ENCODE measurements around the gene SLC26A5. TPM values are rescaled to one million over a fixed set of nuclear protein-coding genes. Genes with fewer than 3 reads are reported as not detected.

The SLC26A5 gene
- total RNA-seq, 4 donors from 2014 or later, result not detected

DNA sequence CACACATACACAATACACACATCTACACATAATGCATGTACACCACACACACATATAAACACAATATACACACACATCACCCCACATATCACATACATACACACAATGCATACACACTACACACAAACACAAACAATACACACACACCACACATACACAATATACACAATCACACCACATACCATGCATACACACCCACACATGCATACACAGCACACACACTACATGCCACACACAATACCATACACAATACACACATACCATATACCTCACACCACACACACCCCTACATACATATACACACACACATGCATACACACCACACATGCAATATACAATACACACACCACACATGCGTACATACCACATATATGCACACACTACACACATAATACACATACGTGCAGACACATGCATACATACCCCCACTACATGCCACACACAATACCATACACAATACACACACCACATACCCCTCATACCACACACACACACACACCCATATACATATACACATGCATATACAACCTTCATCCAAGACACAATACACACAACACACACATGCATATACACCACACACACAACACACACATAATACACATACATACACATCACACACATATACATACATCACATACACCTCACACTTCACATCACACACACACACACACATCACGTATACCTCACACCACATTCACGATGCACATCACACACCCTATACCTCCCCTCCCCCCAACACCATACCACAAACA, 64.6 kb downstream of the SLC26A5 start:
- in situ Hi-C loops (cut with MboI; ENCODE audit: low sequenced_read_pairs in 4 of 4) (no loop called here), intact Hi-C loops (cut with DNase I; ENCODE audit: low total_unique reads) (no loop called here)
- Histone ChIP-seq H3K27ac (no peak overlapping the region), H3K9me3 (no peaks in the 10 kb centered on the region), H3K4me1 (no peaks in the 10 kb centered on the region), H3K4me3 (no peak overlapping the region), H3K27me3 (no peaks in the 10 kb centered on the region), H3K36me3 (no peaks in the 10 kb centered on the region)
- no peak for TF ChIP-seq POLR2A (IDR thresholded peaks at IDR 0.05)
- TF ChIP-seq, protein P1, sequence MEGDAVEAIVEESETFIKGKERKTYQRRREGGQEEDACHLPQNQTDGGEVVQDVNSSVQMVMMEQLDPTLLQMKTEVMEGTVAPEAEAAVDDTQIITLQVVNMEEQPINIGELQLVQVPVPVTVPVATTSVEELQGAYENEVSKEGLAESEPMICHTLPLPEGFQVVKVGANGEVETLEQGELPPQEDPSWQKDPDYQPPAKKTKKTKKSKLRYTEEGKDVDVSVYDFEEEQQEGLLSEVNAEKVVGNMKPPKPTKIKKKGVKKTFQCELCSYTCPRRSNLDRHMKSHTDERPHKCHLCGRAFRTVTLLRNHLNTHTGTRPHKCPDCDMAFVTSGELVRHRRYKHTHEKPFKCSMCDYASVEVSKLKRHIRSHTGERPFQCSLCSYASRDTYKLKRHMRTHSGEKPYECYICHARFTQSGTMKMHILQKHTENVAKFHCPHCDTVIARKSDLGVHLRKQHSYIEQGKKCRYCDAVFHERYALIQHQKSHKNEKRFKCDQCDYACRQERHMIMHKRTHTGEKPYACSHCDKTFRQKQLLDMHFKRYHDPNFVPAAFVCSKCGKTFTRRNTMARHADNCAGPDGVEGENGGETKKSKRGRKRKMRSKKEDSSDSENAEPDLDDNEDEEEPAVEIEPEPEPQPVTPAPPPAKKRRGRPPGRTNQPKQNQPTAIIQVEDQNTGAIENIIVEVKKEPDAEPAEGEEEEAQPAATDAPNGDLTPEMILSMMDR (IDR thresholded peaks at IDR 0.05 in 4 of 5, conservative IDR thresholded peaks at IDR 0.05 in 1 of 5), result no peak
- ATAC-seq (no peak), DNase-seq (no peak)

DNA sequence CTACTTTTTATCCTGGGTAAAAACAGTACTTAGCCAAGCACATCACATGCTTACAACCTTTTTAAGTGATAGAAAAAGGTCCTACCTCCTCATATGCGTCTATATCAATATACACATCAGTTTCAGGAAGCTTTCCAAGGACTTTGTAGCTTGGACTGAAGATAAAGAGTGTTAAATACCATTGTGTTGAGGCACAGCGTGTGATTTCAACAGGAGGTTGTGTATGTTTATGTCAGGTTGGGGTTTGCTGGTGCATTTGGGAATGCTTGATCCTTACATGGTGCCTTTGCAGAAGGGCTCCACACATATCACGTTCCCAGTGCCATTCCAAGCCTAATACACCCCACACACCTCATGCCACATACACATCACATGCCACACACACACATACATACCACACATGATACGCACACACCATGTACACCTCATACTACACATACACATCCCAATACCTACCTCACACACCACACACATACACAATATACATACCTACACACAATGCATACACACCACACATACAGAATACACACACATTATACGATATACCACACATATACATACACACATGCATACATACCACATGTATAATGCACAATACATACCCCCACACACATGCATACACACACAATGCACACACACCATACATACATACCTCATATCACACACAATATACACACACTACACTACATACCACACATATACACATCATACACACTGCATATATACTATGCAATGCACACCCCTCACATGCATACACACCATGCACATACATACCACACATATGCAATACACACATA, 65.4 kb downstream of the SLC26A5 start:
- Histone ChIP-seq H3K9me3 (no peaks in the 10 kb centered on the region), H3K27me3 (no peaks in the 10 kb centered on the region), H3K27ac (no peak overlapping the region), H3K36me3 (no peaks in the 10 kb centered on the region), H3K4me1 (no peaks in the 10 kb centered on the region), H3K4me3 (no peak overlapping the region)
- intact Hi-C loops (cut with DNase I; ENCODE audit: low total_unique reads) (no loop called here), in situ Hi-C loops (cut with MboI; ENCODE audit: low sequenced_read_pairs in 4 of 4) (no loop called here)
- ATAC-seq (no peak), DNase-seq (no peak)
- TF ChIP-seq POLR2A (IDR thresholded peaks at IDR 0.05), result no peak
- TF ChIP-seq, protein P1 (IDR thresholded peaks at IDR 0.05 in 4 of 5, conservative IDR thresholded peaks at IDR 0.05 in 1 of 5), result no peak

DNA sequence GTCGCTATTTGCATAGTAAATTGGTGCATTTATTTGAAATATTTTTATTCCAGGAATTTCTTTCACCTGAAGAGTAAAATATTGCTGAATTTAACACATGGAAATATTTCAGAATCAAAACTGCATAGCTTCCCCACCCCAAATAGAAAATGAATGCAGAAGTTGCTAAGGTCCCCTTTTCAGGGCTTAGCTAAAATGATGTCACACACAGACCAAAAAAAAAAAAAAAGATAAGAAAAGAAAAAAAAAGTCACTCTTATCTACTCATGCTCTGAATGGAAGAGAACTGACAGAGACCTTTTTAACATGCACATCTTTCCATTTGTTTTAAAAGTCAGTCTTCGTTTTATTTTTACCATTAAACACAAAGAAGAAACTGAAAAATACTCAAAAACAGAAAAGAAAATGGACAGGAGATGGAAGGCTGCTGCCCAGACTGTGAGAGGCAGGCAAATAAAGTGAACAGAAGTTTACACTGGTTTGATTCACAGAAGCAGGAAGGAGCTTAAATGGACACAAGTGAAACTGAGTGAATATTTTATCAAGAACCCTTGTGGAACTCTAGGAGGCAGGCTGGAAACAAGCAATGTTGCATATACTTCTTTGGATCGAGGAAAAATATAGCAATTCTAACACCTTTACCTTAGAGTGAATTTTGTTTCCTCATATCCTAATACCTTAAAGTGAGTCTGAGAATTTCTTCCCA, 66.6 kb downstream of the SLC26A5 start:
- TF ChIP-seq POLR2A (IDR thresholded peaks at IDR 0.05), result no peak
- TF ChIP-seq, protein P1 (IDR thresholded peaks at IDR 0.05 in 4 of 5, conservative IDR thresholded peaks at IDR 0.05 in 1 of 5), result no peak
- no peaks in the 10 kb centered on the region for H3K36me3 ChIP-seq
- no peaks in the 10 kb centered on the region for H3K4me1 ChIP-seq
- H3K9me3 ChIP-seq, result no peaks in the 10 kb centered on the region
- H3K27ac ChIP-seq, result no peak overlapping the region
- in situ Hi-C loops (cut with MboI; ENCODE audit: low sequenced_read_pairs in 4 of 4) (no loop called here), intact Hi-C loops (cut with DNase I; ENCODE audit: low total_unique reads) (no loop called here)
- H3K4me3 ChIP-seq, result no peak overlapping the region
- no peaks in the 10 kb centered on the region for H3K27me3 ChIP-seq
- ATAC-seq, result no peak
- no peak for DNase-seq

DNA sequence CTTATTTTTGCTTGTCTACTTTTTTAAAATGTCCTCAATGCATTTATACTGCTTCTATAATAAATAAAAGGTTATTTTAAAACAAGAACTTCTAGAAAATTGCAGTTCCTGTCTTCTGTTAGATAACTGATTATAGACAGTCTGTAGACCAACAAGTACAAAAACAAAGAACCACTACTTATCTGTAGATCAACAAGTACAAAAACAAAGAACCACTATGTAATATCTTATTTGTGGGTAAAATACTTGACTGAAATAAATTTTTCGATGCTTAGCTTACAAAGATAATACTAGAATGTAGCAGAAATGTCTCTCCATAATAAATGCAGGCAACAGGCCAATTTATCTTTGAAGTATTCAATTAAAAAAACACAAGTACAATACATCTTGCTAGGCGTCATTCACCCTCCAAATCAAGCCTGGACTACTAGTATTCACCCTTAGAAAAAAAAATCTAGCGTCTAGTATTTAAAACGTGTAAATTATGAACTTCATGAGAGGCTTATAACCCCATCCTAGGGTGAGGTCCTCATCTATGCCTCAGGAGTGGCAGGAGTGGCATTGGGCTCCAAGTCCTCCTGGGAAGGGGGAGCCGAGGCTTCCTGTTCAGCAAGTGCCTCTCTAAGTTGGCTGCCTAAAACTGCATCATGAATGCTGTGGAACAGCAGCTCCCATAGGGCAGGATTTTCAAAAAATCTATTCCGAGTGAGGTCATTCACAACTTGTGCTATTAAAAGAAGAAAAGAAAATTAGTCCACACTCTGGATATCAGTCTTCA, 72.0 kb downstream of the SLC26A5 start:
- Histone ChIP-seq H3K27me3 (no peaks in the 10 kb centered on the region), H3K9me3 (no peaks in the 10 kb centered on the region), H3K4me1 (no peaks in the 10 kb centered on the region), H3K27ac (no peak overlapping the region), H3K4me3 (no peak overlapping the region), H3K36me3 (peaks cover 0 to 16% of the 10 kb centered on the region in 2 donors)
- intact Hi-C loops (cut with DNase I; ENCODE audit: low total_unique reads), result no loop called here
- no peak for TF ChIP-seq POLR2A (IDR thresholded peaks at IDR 0.05)
- TF ChIP-seq, protein P1 (IDR thresholded peaks at IDR 0.05 in 4 of 5, conservative IDR thresholded peaks at IDR 0.05 in 1 of 5), result no peak
- in situ Hi-C loops (cut with MboI; ENCODE audit: low sequenced_read_pairs in 4 of 4), result no loop called here
- DNase-seq (no peak), ATAC-seq (no peak)

Data from gastrocnemius medialis (tissue), 4 donors.